IPS DF 6.9 (cell line): ENCODE results near the gene HTN3.
"Not testable (repeated sequence)": the region's sequence is repeated elsewhere in the genome, so short reads cannot be mapped to it uniquely, and the experiment has no call there.

Source experiments
- DNase-seq: peaks from one replicate; pipeline ENCODE4 v3.0.0-alpha.2; 2013; ENCODE audit warnings: low read depth, low spot score
- H3K27ac ChIP-seq: one replicate; pipeline ENCODE4 v1.5.1; 2013; ENCODE audit warnings: low read length, control low read depth
- H3K27me3 ChIP-seq: 2 replicates; pipeline ENCODE4 v1.6.1; 2013; ENCODE audit warnings: mild to moderate bottlenecking, low read length; ENCODE audit not compliant: control insufficient read depth, insufficient read depth
- H3K36me3 ChIP-seq: 2 replicates; pipeline ENCODE4 v1.6.1; 2013; ENCODE audit warnings: low read length; ENCODE audit not compliant: control insufficient read depth, insufficient read depth
- H3K4me1 ChIP-seq: 2 replicates; pipeline ENCODE4 v1.6.1; 2013; ENCODE audit warnings: low read length; ENCODE audit not compliant: control insufficient read depth, insufficient read depth
- H3K4me3 ChIP-seq: 2 replicates; pipeline ENCODE4 v1.5.1; 2013; ENCODE audit warnings: mild to moderate bottlenecking, low read length
- H3K9me3 ChIP-seq: 2 replicates; pipeline ENCODE4 v1.6.1; 2013; ENCODE audit warnings: low read length, inconsistent platforms; ENCODE audit not compliant: control insufficient read depth, insufficient read depth
- WGBS: extraction: QIAGEN DNeasy Blood & Tissue Kit; methylation state at CpG from one replicate; pipeline ENCODE4 v1.1.7; 2013; ENCODE audit warnings: mixed read lengths, missing lambda C conversion rate; ENCODE audit not compliant: insufficient read length, insufficient coverage; 5-methylcytosine and 5-hydroxymethylcytosine counted together

The HTN3 gene

GRCh38 chr4:70023218-70023617 is 5.0 kb upstream of the HTN3 start:
- DNase-seq, result no peak
- no peaks in the 10 kb centered on the region for H3K9me3 ChIP-seq
- H3K36me3 ChIP-seq, result no peaks in the 10 kb centered on the region
- H3K4me3 ChIP-seq, result no peak overlapping the region
- H3K27ac ChIP-seq, result no peak overlapping the region
- H3K27me3 ChIP-seq, result no peaks in the 10 kb centered on the region
- no CpG with 5 or more reads among the region's 2 CpGs for WGBS
- H3K4me1 ChIP-seq, result no peaks in the 10 kb centered on the region

GRCh38 chr4:70027011-70027410 is 1.2 kb upstream of the HTN3 start:
- H3K27me3 ChIP-seq, result no peaks in the 10 kb centered on the region
- H3K27ac ChIP-seq, result no peak overlapping the region
- no peaks in the 10 kb centered on the region for H3K4me1 ChIP-seq
- no peaks in the 10 kb centered on the region for H3K9me3 ChIP-seq
- WGBS, result no CpG with 5 or more reads among the region's 5 CpGs
- no peak for DNase-seq
- H3K36me3 ChIP-seq, result no peaks in the 10 kb centered on the region
- H3K4me3 ChIP-seq, result no peak overlapping the region

- not testable (repeated sequence) for H3K27ac ChIP-seq, H3K4me1 ChIP-seq, DNase-seq, H3K4me3 ChIP-seq, H3K27me3 ChIP-seq, H3K9me3 ChIP-seq, H3K36me3 ChIP-seq
- WGBS, result no CpG with 5 or more reads among the region's 18 CpGs
These were observed 9.3 kb downstream of the HTN3 start for GRCh38 chr4:70037559-70037958.

- H3K27me3 ChIP-seq, H3K9me3 ChIP-seq, H3K4me3 ChIP-seq, H3K27ac ChIP-seq, H3K4me1 ChIP-seq, DNase-seq, H3K36me3 ChIP-seq: not testable (repeated sequence)
These were observed 11.7 kb downstream of the HTN3 start for GRCh38 chr4:70039928-70040327.

- no CpG with 5 or more reads among the region's 7 CpGs for WGBS
- no peak overlapping the region for H3K4me3 ChIP-seq
- H3K27ac ChIP-seq, result no peak overlapping the region
- no peaks in the 10 kb centered on the region for H3K9me3 ChIP-seq
- no peaks in the 10 kb centered on the region for H3K27me3 ChIP-seq
- no peaks in the 10 kb centered on the region for H3K4me1 ChIP-seq
- DNase-seq, result no peak
- no peaks in the 10 kb centered on the region for H3K36me3 ChIP-seq
These were observed 13.5 kb downstream of the HTN3 start for GRCh38 chr4:70041652-70042286.

- not testable (repeated sequence) for H3K4me1 ChIP-seq, H3K9me3 ChIP-seq, H3K27ac ChIP-seq, DNase-seq, H3K4me3 ChIP-seq, H3K27me3 ChIP-seq, H3K36me3 ChIP-seq
- WGBS, result no CpG with 5 or more reads among the region's 6 CpGs
These were observed 21.9 kb downstream of the HTN3 start, which contains the start of gene HTN1 for GRCh38 chr4:70050138-70050537. TSS of gene HTN1 (plus strand) at chr4:70050438. CDS start at chr4:70053077, 2,639 bp downstream.

- DNase-seq, H3K36me3 ChIP-seq, H3K27me3 ChIP-seq, H3K27ac ChIP-seq, H3K4me1 ChIP-seq, H3K4me3 ChIP-seq, H3K9me3 ChIP-seq: not testable (repeated sequence)
- no CpG with 5 or more reads among the region's 1 CpG for WGBS
These were observed 28.3 kb downstream of the HTN3 start for GRCh38 chr4:70056534-70056933.

GRCh38 chr4:70057651-70058050 is 29.4 kb downstream of the HTN3 start:
- Histone ChIP-seq H3K36me3 (no peaks in the 10 kb centered on the region), H3K4me3 (no peak overlapping the region), H3K4me1 (no peaks in the 10 kb centered on the region), H3K27ac (no peak overlapping the region), H3K9me3 (no peaks in the 10 kb centered on the region), H3K27me3 (no peaks in the 10 kb centered on the region)
- no peak for DNase-seq
- 100% methylated on average over 1 of the region's 1 CpG for WGBS

- Histone ChIP-seq H3K27ac (no peak overlapping the region), H3K4me1 (no peaks in the 10 kb centered on the region), H3K36me3 (no peaks in the 10 kb centered on the region), H3K9me3 (no peaks in the 10 kb centered on the region), H3K27me3 (no peaks in the 10 kb centered on the region), H3K4me3 (no peak overlapping the region)
- no peak for DNase-seq
These were observed 30.9 kb downstream of the HTN3 start for GRCh38 chr4:70059149-70059548.

- Histone ChIP-seq H3K27ac (no peak overlapping the region), H3K9me3 (no peaks in the 10 kb centered on the region), H3K27me3 (no peaks in the 10 kb centered on the region), H3K36me3 (no peaks in the 10 kb centered on the region), H3K4me3 (no peak overlapping the region), H3K4me1 (no peaks in the 10 kb centered on the region)
- no CpG with 5 or more reads among the region's 1 CpG for WGBS
- DNase-seq, result no peak
These were observed 33.7 kb downstream of the HTN3 start for GRCh38 chr4:70062000-70062399.

- DNase-seq, result no peak
- H3K4me3 ChIP-seq, result no peak overlapping the region
- no peak overlapping the region for H3K27ac ChIP-seq
- no CpG with 5 or more reads among the region's 1 CpG for WGBS
- H3K27me3 ChIP-seq, result no peaks in the 10 kb centered on the region
- H3K36me3 ChIP-seq, result no peaks in the 10 kb centered on the region
- no peaks in the 10 kb centered on the region; the same call in 1 of the 2 replicates for H3K9me3 ChIP-seq
- no peaks in the 10 kb centered on the region for H3K4me1 ChIP-seq
These were observed 51.9 kb downstream of the HTN3 start for GRCh38 chr4:70080205-70080604.
